Lower lobe of right lung (tissue), 2 donors: ENCODE measurements around the gene CORIN. TPM values are rescaled to one million over a fixed set of nuclear protein-coding genes. Genes with fewer than 3 reads are reported as not detected.

Source experiments
- ATAC-seq, 2 donors: fragments of 200-7000 bp; cut with Tn5 transposase; one replicate each; pipeline ENCODE4 v1.9.1; 2020 to 2022; ENCODE audit warnings: mild to moderate bottlenecking in 2 of 2, moderate library complexity in 2 of 2
- DNase-seq: peaks from one replicate; pipeline ENCODE4 v3.0.0-alpha.2; 2020
- H3K27ac ChIP-seq: fragments of 200-600 bp; one replicate; pipeline ENCODE4 v1.8.0; 2022
- H3K27me3 ChIP-seq: fragments of 200-600 bp; one replicate; pipeline ENCODE4 v1.8.0; 2022; ENCODE audit warnings: low read depth
- H3K36me3 ChIP-seq: fragments of 200-600 bp; one replicate; pipeline ENCODE4 v1.8.0; 2022; ENCODE audit warnings: mild to moderate bottlenecking
- H3K4me1 ChIP-seq: fragments of 200-600 bp; one replicate; pipeline ENCODE4 v1.8.0; 2022
- H3K4me3 ChIP-seq: fragments of 200-600 bp; one replicate; pipeline ENCODE4 v1.8.0; 2022; ENCODE audit warnings: mild to moderate bottlenecking
- H3K9me3 ChIP-seq: fragments of 200-600 bp; one replicate; pipeline ENCODE4 v1.8.0; 2022
- intact Hi-C: fragments of 100-400 bp; cut with DNase I; formaldehyde crosslinking; loops from one replicate; pipeline ENCODE4 v1.11.0; 2022
- total RNA-seq: library from RNA; stranded (reverse); fragmentation: NEBNext Ultra II Directional; extraction: Animal tissue kit (Norgen Biotek cat#: 25700); gene quantifications from one replicate; pipeline ENCODE4 v1.2.1, GENCODE V29; 2021
- TF ChIP-seq, protein P1 (sequence below): fragments of 200-600 bp; IDR thresholded peaks from one replicate; pipeline ENCODE4 v1.8.0; 2022; ENCODE audit warnings: antibody characterized with exemption, mild to moderate bottlenecking
- donor health status: DM: no; HTN: yes; CAD: no; lungs with severe emphysema.

The CORIN gene
- total RNA-seq, 1 donor from 2014 or later, result 3.9 TPM

DNA sequence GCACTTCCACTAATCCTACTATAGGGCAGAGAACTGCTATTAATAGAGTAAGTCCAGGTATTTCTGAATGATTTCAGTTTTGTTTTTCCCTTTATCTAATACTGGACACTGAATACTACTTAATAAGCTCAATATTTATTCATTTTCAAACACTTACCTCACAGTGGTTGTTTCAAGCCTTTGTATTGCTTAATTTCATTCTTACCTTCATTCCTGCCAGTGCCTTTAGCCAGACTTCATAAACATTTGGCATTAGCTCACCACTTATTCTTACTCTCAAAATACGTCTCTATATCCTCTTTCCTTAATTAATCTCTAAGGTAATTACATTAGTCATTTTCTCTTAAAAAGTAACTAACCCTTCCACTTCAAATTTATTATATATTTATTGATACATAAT lies 18.8 kb upstream of the CORIN start:
- intact Hi-C loops, result no loop called here
- no peaks in the 10 kb centered on the region for H3K36me3 ChIP-seq
- no peak for DNase-seq
- no peak overlapping the region for H3K4me3 ChIP-seq
- no peaks in the 10 kb centered on the region for H3K4me1 ChIP-seq
- H3K9me3 ChIP-seq, result no peaks in the 10 kb centered on the region
- TF ChIP-seq, protein P1, sequence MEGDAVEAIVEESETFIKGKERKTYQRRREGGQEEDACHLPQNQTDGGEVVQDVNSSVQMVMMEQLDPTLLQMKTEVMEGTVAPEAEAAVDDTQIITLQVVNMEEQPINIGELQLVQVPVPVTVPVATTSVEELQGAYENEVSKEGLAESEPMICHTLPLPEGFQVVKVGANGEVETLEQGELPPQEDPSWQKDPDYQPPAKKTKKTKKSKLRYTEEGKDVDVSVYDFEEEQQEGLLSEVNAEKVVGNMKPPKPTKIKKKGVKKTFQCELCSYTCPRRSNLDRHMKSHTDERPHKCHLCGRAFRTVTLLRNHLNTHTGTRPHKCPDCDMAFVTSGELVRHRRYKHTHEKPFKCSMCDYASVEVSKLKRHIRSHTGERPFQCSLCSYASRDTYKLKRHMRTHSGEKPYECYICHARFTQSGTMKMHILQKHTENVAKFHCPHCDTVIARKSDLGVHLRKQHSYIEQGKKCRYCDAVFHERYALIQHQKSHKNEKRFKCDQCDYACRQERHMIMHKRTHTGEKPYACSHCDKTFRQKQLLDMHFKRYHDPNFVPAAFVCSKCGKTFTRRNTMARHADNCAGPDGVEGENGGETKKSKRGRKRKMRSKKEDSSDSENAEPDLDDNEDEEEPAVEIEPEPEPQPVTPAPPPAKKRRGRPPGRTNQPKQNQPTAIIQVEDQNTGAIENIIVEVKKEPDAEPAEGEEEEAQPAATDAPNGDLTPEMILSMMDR, result no peak
- no peak overlapping the region for H3K27ac ChIP-seq
- no peak for ATAC-seq
- no peaks in the 10 kb centered on the region for H3K27me3 ChIP-seq

DNA sequence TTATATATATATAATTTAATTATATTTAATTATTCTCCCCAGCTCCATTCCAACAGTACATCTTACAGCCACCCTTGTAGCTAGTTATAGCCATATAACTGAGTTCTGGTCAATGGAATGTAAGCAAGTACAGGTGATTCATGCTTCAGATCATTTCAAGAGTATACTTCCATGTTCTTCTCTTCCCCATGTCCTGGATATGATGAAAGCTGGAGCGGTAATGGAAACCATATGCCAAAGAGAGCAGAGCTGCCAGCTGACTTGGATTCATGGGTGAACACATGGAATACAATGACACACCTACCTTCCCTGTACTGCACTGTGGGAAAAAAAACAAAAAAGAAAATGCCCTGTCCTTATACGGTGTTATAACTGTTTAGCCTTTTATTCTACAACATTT lies 17.5 kb upstream of the CORIN start:
- TF ChIP-seq, protein P1, result no peak
- Histone ChIP-seq H3K27me3 (no peaks in the 10 kb centered on the region), H3K27ac (no peak overlapping the region), H3K4me1 (no peaks in the 10 kb centered on the region), H3K36me3 (peaks cover 10% of the 10 kb centered on the region), H3K9me3 (no peaks in the 10 kb centered on the region), H3K4me3 (no peak overlapping the region)
- ATAC-seq, result no peak
- DNase-seq, result no peak
- intact Hi-C loops, result no loop called here

DNA sequence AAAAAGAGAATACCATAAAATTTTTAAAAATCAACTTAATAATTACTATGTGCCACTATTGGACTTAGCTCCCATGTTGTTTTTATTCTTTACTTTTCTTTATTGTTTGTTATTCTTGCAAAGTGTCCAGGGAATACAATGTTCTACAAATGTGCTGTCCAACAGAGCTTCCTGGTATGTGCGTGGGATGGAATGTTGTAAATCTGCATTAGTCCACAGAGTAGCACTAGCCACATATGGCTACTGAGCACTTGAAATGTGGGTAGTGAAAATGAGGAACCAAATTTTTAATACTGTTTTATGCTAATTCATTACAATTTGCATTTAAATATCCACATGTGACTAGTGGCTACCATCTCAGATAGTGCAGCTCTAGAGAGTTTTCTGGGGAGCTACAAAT lies 14.3 kb upstream of the CORIN start:
- no peak overlapping the region for H3K27ac ChIP-seq
- intact Hi-C loops, result no loop called here
- H3K27me3 ChIP-seq, result no peaks in the 10 kb centered on the region
- TF ChIP-seq, protein P1, result no peak
- peaks cover 16% of the 10 kb centered on the region for H3K36me3 ChIP-seq
- H3K9me3 ChIP-seq, result no peaks in the 10 kb centered on the region
- ATAC-seq, result peak; percentile 46 to 49
- no peak for DNase-seq
- no peak overlapping the region for H3K4me3 ChIP-seq
- H3K4me1 ChIP-seq, result no peaks in the 10 kb centered on the region

- H3K9me3 ChIP-seq, result no peaks in the 10 kb centered on the region
- TF ChIP-seq, protein P1, result no peak
- intact Hi-C loops, result no loop called here
- ATAC-seq (no peak), DNase-seq (no peak)
- H3K4me1 ChIP-seq, result no peaks in the 10 kb centered on the region
- H3K4me3 ChIP-seq, result no peak overlapping the region
- H3K27me3 ChIP-seq, result no peaks in the 10 kb centered on the region
- no peak overlapping the region for H3K27ac ChIP-seq
- peaks cover 17% of the 10 kb centered on the region for H3K36me3 ChIP-seq
Observed at GRCh38 chr4:47849466-47849865, 11.6 kb upstream of the CORIN start.

DNA sequence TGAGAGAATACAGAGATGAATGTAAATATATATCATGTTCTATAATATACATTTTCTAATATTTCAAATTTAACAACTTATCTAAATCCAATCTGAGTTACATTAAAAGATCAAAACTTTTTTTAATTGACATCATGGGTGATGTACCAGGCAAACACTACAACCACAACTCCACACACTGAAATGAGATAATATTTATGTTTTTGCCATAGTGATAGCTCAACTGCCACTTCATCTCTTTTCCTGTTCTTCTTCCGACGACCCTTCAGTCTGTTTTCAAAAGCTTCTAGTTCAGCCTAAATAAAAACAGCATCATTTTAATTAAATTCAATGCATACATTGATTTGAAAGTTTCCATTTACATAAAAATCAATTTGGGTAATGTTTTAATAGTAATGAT lies 10.2 kb upstream of the CORIN start:
- no peak overlapping the region for H3K4me3 ChIP-seq
- TF ChIP-seq, protein P1, result no peak
- intact Hi-C loops, result no loop called here

GRCh38 chr4:47842985-47843384 lies 5.1 kb upstream of the CORIN start:
- Histone ChIP-seq H3K27me3 (no peaks in the 10 kb centered on the region), H3K27ac (no peak overlapping the region), H3K4me3 (no peak overlapping the region), H3K9me3 (no peaks in the 10 kb centered on the region), H3K36me3 (peaks cover 16% of the 10 kb centered on the region), H3K4me1 (peaks cover 4% of the 10 kb centered on the region)
- ATAC-seq (no peak), DNase-seq (no peak)
- intact Hi-C loops, result no loop called here
- TF ChIP-seq, protein P1, result no peak

More for the DNA sequence above, 10.2 kb upstream of the CORIN start:
- Histone ChIP-seq H3K9me3 (no peaks in the 10 kb centered on the region), H3K36me3 (peaks cover 26% of the 10 kb centered on the region), H3K4me1 (no peaks in the 10 kb centered on the region), H3K27me3 (no peaks in the 10 kb centered on the region), H3K27ac (no peak overlapping the region)
- no peak for ATAC-seq
- DNase-seq, result no peak
